Measurements from ENCODE around the gene CHCT1.
"Not testable (repeated sequence)": the region's sequence is repeated elsewhere in the genome, so short reads cannot be mapped to it uniquely, and the experiment has no call there.

Gene CHCT1

DNA sequence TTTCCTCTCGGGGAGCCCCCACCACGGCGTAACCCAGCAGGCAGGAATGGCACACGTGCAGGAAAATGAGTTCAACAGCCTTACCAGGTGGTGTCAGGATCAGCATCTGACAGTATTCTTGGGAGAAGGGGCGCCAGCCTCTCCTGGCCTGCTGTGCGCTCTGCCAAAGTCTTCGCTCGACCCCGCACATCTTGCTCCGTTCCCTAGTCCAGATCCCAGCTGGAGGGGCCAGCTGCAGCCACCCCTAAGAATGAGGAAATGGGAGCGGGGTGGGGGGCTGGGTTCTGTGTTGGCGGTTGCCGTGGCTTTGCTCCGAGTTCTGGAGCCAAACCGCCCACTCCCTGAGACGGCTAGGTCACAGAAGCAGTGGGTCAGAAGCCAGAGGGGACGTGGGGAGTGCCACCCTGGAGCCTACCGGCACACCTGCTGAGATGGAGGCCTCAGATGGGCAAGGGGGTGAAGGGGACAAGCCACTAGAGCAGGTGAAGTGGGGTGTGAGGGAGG is at the start of gene CHCT1:
Gene CHCT1 (plus strand): TSS at position 328 of the 504 bp plus-strand sequence. CDS start 104 bp downstream, at position 432.
- H3K9me3 Mint-ChIP-seq: no peaks in the 10 kb centered on the region
- peak within 1 kb of the TSS; percentile 77 for H3K4me3 Mint-ChIP-seq
- H3K27me3 Mint-ChIP-seq (ENCODE audit: low read depth): peaks cover 3% of the 10 kb centered on the region
- DNase-seq (ENCODE audit: low spot score): no peak
- H3K4me1 Mint-ChIP-seq (ENCODE audit: low read depth): peaks cover 4% of the 10 kb centered on the region
- H3K27ac Mint-ChIP-seq: peak within 1 kb of the TSS; percentile 80
- no peaks in the 10 kb centered on the region for H3K36me3 Mint-ChIP-seq (ENCODE audit: low read depth)

DNA sequence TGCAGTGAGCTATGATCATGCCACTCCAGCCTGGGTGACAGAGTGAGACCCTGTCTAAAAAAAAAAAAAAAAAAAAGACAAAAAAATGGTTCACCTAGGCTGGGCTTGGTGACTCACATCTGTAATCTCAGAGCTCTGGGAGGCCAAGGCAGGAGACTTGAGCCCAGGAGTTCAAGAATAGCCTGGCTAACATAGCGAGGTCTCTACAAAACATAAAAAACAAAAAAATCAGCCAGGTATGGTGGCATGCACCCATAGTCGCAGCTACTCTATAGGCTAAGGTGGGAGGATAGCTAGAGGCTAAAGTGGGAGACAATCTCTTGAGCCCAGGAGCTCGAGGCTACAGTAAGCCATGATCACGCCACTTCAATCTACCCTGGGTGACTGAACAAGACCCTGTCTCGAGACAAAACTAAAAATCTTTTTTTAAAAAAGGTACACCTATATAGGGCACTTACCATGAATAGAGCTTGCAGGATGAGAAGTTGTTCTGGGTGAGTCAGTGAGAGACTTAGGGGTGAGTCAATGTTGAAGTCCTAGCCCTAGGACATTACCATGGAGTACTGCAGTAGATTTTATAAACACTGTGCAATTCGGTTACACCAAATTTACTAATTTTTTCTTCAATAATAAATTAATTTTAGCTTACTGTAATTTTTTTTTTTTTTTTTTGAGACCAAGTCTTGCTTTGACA is 49.4 kb upstream of the CHCT1 start:
- no peak overlapping the region for H3K4me3 Mint-ChIP-seq
- no peaks in the 10 kb centered on the region for H3K9me3 Mint-ChIP-seq
- peaks cover 16% of the 10 kb centered on the region for H3K4me1 Mint-ChIP-seq (ENCODE audit: low read depth)
- DNase-seq (ENCODE audit: low spot score): no peak
- no peak overlapping the region for H3K27ac Mint-ChIP-seq
- peaks cover 9% of the 10 kb centered on the region for H3K36me3 Mint-ChIP-seq (ENCODE audit: low read depth)
- no peaks in the 10 kb centered on the region for H3K27me3 Mint-ChIP-seq (ENCODE audit: low read depth)

DNA sequence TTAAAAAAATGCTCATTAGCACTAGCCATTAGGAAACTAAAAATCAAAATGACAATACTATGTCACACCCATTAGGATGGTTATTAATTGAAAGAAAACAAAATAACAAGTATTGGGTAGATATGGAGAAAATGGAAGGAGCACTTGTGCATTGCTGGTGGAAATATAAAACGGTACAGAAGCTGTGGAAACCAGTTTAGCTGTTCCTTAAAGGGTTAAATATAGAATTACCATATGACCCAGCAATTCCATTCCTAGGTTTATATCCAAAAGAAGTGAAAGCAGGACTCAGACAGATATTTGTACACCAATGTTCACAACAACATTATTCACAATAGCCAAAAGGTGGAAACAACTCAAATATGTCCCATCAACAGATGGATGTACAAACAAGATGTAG is 44.1 kb upstream of the CHCT1 start:
- H3K9me3 Mint-ChIP-seq; DNase-seq (ENCODE audit: low spot score); H3K27ac Mint-ChIP-seq; H3K27me3 Mint-ChIP-seq (ENCODE audit: low read depth); H3K4me1 Mint-ChIP-seq (ENCODE audit: low read depth); H3K4me3 Mint-ChIP-seq: not testable (repeated sequence)
- peaks cover 12% of the 10 kb centered on the region for H3K36me3 Mint-ChIP-seq (ENCODE audit: low read depth)

DNA sequence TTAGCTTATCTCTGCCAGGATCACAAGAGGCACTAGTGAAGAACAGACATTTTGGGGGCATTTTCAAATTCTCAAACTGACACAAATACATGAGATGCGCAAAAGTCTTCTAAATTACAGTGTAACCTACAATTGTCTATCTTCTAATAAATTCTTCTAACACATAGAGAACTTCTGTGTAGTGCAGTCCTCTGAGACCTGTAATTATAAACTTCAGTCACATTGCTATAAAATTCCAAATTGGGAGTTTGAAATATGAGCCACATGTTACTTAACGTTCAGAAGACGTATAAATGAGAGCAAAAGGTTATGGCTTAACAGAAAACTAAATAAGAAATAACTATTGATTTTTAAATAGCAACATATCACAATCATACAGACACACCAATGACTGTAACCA is 42.8 kb upstream of the CHCT1 start:
- not testable (repeated sequence) for H3K9me3 Mint-ChIP-seq; H3K4me3 Mint-ChIP-seq; H3K27me3 Mint-ChIP-seq (ENCODE audit: low read depth); H3K27ac Mint-ChIP-seq; DNase-seq (ENCODE audit: low spot score)
- Mint-ChIP-seq H3K4me1 (ENCODE audit: low read depth) (peaks cover 16% of the 10 kb centered on the region), H3K36me3 (ENCODE audit: low read depth) (peaks cover 13% of the 10 kb centered on the region)

DNA sequence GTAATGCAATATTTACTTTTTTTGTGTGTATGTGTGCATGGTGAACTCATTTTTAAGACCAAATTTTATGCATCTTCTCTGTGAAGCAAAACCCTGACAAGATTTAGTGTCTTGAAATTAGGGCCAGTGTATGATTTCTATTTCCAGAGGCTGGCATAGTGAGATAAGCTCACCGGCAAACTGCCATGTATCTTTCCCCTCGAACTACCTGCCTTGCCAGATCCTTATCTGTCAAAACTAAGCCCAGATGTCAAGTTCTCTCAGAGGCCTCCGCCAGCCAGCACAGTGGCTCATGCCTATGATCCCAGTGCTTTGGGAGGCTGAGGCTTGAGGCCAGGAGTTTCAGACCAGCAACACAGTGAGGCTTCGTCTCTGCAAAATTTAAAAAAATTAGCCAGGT is 40.3 kb upstream of the CHCT1 start:
- H3K27ac Mint-ChIP-seq: no peak overlapping the region
- H3K9me3 Mint-ChIP-seq: no peaks in the 10 kb centered on the region
- H3K4me3 Mint-ChIP-seq: no peak overlapping the region
- peaks cover 10% of the 10 kb centered on the region for H3K36me3 Mint-ChIP-seq (ENCODE audit: low read depth)
- no peak for DNase-seq (ENCODE audit: low spot score)
- peaks cover 24% of the 10 kb centered on the region for H3K4me1 Mint-ChIP-seq (ENCODE audit: low read depth)
- no peaks in the 10 kb centered on the region for H3K27me3 Mint-ChIP-seq (ENCODE audit: low read depth)

DNA sequence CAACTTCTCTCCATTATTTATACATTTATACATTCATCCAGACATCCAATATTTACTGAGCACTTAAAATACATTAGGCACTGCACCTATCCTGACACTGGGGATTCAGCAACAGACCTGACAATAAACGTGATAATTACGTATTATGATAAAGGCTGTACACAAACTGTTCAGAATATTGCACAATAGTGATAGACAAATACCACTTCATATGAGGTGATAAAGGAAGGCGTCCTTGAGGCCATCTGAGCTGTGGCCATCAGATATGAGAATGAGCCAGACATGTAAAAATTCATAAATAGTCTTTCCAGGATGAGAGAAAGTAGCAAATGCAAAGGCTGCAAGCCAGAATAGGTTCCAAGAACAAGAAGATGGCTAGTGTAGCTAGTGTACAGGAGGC is 38.9 kb upstream of the CHCT1 start:
- Mint-ChIP-seq H3K27ac (no peak overlapping the region), H3K9me3 (no peaks in the 10 kb centered on the region), H3K27me3 (ENCODE audit: low read depth) (no peaks in the 10 kb centered on the region), H3K36me3 (ENCODE audit: low read depth) (peaks cover 10% of the 10 kb centered on the region), H3K4me3 (no peak overlapping the region), H3K4me1 (ENCODE audit: low read depth) (peaks cover 26% of the 10 kb centered on the region)
- no peak for DNase-seq (ENCODE audit: low spot score)

DNA sequence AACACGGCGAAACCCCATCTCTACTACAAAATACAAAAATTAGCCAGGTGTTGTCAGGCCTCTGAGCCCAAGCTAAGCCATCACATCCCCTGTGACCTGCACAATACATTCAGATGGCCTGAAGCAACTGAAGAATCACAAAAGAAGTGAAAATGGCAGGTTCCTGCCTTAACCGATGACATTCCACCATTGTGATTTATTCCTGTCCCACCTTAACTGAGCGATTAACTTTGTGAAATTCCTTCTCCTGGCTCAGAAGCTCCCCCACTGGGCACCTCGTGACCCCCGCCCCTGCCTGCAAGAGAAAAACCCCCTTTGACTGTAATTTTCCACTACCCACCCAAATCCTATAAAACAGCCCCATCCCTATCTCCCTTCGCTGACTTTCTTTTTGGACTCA is 37.4 kb upstream of the CHCT1 start:
- not testable (repeated sequence) for DNase-seq (ENCODE audit: low spot score); H3K4me3 Mint-ChIP-seq; H3K9me3 Mint-ChIP-seq; H3K27me3 Mint-ChIP-seq (ENCODE audit: low read depth)
- peaks cover 34% of the 10 kb centered on the region for H3K4me1 Mint-ChIP-seq (ENCODE audit: low read depth)
- peak overlapping the region; percentile 49 for H3K27ac Mint-ChIP-seq
- peaks cover 10% of the 10 kb centered on the region for H3K36me3 Mint-ChIP-seq (ENCODE audit: low read depth)

DNA sequence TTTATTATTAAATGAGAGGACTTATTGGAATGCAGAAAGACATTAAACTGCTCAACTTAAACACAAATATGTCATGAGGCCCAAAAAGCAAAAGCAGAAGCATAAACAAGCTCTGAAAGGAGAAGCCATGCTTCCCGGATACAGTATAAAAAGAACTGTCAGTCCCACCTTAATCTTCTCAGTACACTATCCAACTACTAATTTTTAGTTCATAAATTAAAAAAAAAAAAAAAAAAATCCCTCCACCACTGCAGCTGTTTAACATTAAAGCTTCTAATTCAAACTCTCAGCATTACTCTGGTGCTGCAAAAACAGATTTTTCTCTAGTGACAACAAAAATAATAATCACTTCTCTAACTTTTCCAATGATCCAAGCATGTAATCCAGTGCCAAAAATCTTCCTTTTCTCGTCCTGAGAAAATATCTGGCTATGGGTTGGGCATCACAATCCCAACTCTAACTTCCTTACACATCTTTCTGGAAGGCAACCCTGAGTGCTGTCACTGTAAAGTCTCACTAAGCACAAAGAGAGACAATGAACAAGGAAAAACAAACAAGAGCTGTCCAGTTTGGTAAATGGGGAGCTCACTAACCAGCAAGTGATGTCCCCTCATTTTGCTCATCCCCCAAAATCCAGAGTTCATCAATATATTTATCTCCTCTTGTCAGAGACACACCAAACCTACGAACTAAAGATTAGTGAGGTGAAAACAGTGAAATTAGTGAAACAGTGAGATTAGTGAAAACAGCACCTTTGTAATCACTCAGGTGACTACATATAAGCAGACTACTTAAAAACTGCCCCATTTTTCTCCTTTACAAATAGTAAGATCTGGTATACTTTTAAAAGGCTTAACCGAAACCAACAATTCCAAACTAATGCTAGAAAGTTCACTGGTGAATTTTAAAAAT is 35.9 kb upstream of the CHCT1 start:
- no peak overlapping the region for H3K4me3 Mint-ChIP-seq
- no peaks in the 10 kb centered on the region for H3K27me3 Mint-ChIP-seq (ENCODE audit: low read depth)
- H3K27ac Mint-ChIP-seq: no peak overlapping the region
- DNase-seq (ENCODE audit: low spot score): no peak
- peaks cover 46% of the 10 kb centered on the region for H3K4me1 Mint-ChIP-seq (ENCODE audit: low read depth)
- H3K9me3 Mint-ChIP-seq: no peaks in the 10 kb centered on the region
- peaks cover 10% of the 10 kb centered on the region for H3K36me3 Mint-ChIP-seq (ENCODE audit: low read depth)

DNA sequence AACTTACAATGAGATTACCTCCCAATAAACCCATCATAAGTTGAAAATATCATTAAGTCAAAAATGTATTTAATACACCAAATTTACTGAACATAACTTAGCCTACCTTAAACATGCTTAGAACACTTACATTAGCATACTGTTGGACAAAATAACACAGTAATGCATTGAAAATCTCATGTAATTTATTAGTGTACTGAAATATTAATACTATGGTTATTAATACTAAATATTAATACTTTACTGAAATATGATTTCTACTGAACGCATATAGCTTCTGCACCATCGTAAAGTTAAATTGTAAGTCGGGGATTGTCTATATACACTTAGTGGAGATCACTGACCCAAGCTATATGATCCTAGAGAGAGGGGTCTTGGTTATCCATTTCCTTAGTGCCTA is 34.6 kb upstream of the CHCT1 start:
- no peaks in the 10 kb centered on the region for H3K9me3 Mint-ChIP-seq
- H3K4me3 Mint-ChIP-seq: no peak overlapping the region
- peaks cover 6% of the 10 kb centered on the region for H3K36me3 Mint-ChIP-seq (ENCODE audit: low read depth)
- H3K4me1 Mint-ChIP-seq (ENCODE audit: low read depth): peaks cover 41% of the 10 kb centered on the region
- no peaks in the 10 kb centered on the region for H3K27me3 Mint-ChIP-seq (ENCODE audit: low read depth)
- DNase-seq (ENCODE audit: low spot score): no peak
- H3K27ac Mint-ChIP-seq: no peak overlapping the region

DNA sequence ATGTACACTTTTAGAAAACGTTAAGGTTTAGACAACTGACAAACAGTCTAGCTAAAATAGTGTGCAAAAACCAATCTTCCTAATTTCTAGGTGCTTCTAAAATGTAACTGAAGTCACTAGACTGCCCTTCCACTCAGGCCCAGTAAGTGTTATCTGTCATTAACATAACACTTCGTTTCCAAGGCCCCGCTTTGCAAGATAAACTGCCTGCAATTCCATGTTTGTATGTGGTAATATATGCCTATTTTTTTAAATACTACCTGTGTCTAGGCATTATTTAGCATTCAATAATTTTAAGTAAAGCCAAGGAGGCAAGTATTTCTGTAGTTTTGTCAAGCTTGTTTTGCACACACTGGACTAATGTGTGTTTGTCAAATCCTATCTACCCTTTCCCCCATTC is 33.5 kb upstream of the CHCT1 start:
- Mint-ChIP-seq H3K27me3 (ENCODE audit: low read depth) (no peaks in the 10 kb centered on the region), H3K36me3 (ENCODE audit: low read depth) (peaks cover 3% of the 10 kb centered on the region), H3K4me1 (ENCODE audit: low read depth) (peaks cover 44% of the 10 kb centered on the region), H3K4me3 (no peak overlapping the region), H3K27ac (no peak overlapping the region), H3K9me3 (no peaks in the 10 kb centered on the region)
- DNase-seq (ENCODE audit: low spot score): no peak

DNA sequence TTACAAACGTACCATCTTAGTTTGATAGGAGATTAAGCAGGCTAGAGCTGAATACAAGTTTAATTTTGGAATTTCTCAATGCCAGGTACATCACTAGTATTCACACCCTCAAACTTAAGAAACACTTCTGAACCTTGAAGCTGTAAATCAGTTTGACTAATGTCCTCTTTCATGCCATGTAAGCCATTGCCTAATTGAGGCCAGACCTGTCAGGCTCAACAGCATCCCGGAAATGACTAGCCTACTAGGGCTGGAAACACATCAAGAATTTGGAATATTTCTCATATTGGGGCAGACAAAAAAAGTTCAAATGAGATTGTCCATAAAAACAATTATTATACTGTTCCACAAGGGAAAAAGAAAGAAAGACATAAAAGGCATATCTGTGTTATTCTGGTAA is 32.1 kb upstream of the CHCT1 start:
- H3K4me1 Mint-ChIP-seq (ENCODE audit: low read depth): peaks cover 43% of the 10 kb centered on the region
- H3K9me3 Mint-ChIP-seq: no peaks in the 10 kb centered on the region
- H3K27ac Mint-ChIP-seq: peak overlapping the region; percentile 13
- H3K36me3 Mint-ChIP-seq (ENCODE audit: low read depth): no peaks in the 10 kb centered on the region
- H3K27me3 Mint-ChIP-seq (ENCODE audit: low read depth): no peaks in the 10 kb centered on the region
- DNase-seq (ENCODE audit: low spot score): no peak
- peak overlapping the region; percentile 94 for H3K4me3 Mint-ChIP-seq

DNA sequence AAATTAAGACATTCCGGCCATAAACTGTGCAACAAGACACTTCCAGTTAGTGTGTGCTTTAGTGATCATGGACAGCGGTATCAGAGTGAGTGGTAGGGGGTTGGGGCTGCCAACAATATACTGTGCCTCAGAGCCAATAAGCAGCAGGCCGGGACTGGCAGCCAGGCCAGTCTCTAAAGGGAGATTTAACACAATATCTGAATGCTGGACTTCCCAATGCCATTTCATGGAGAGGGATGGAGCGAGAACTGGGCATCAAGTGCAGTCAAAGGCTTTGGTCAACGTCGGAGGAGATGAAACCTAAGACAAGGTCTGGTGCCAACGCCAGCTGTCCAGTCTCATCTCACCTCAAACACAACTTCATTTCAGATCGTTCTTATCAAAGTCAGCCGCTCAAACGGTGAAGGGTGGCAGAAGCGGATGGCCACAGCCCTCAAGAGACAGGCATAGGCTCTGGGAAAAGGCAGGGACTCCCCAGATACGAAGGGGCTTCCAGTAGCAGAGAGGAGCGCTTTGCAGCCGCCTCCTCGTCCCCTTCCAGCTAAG is 31.3 kb upstream of the CHCT1 start:
- Mint-ChIP-seq H3K4me1 (ENCODE audit: low read depth) (peaks cover 46% of the 10 kb centered on the region), H3K36me3 (ENCODE audit: low read depth) (no peaks in the 10 kb centered on the region), H3K9me3 (no peaks in the 10 kb centered on the region), H3K27me3 (ENCODE audit: low read depth) (no peaks in the 10 kb centered on the region), H3K27ac (peak overlapping the region; percentile 96), H3K4me3 (peak overlapping the region; percentile 94)
- DNase-seq (ENCODE audit: low spot score): peak; percentile 14

DNA sequence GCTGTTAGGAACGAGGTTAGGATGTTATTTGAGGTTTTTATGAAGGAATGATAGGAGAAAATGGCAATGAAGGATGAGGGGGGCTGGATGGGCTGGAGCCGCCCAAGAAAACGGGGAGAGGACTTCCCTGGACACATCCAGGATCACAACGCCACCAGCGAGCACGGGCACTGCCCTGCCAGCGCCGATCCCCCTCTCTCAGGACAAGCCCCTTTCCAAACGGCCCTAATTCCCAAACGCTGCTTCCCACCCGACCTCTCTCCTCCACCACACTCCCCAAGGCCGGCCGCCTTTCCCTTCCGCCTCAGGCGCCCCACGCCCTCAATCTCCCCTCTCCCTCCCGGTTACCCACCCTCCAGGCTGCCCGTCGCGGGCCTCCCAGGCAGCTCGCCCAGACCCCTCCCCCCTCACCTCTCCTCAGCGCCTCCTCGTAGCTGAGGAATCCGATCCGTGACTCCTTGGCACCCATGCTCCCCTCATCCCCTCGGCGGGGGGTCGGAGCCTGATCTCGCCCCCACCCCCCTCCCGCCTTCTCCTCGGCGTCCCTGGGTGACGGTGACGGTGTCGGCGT is 30.7 kb upstream of the CHCT1 start:
- H3K36me3 Mint-ChIP-seq (ENCODE audit: low read depth): no peaks in the 10 kb centered on the region
- H3K9me3 Mint-ChIP-seq: no peaks in the 10 kb centered on the region
- H3K27me3 Mint-ChIP-seq (ENCODE audit: low read depth): no peaks in the 10 kb centered on the region
- DNase-seq (ENCODE audit: low spot score): no peak
- H3K4me3 Mint-ChIP-seq: peak overlapping the region; percentile 94
- peaks cover 48% of the 10 kb centered on the region for H3K4me1 Mint-ChIP-seq (ENCODE audit: low read depth)
- peak overlapping the region; percentile 96 for H3K27ac Mint-ChIP-seq

Measured in T-helper 2 cell treated with Interferon-gamma antibody and Interleukin-4, amounts not matched to agents 5 μg/mL and 100 μg/mL, for 36 hours (primary cell).